Measurements from ENCODE around the gene OR1L4.

Gene OR1L4

GRCh38 chr9:122723690-122724089 lies at the start of gene OR1L4:
TSS of gene OR1L4 (plus strand) at chr9:122723990. CDS start at chr9:122723990, 0 bp downstream.
- no peak for DNase-seq

- DNase-seq: no peak
Observed at GRCh38 chr9:122684851-122685250, 38.9 kb upstream of the OR1L4 start.

- DNase-seq: no peak
Observed at GRCh38 chr9:122695696-122696095, 28.1 kb upstream of the OR1L4 start.

- no peak for DNase-seq
Observed at GRCh38 chr9:122718038-122718437, 5.8 kb upstream of the OR1L4 start.

GRCh38 chr9:122719218-122719617 lies 4.6 kb upstream of the OR1L4 start:
- no peak for DNase-seq

- no peak for DNase-seq
Observed at GRCh38 chr9:122742003-122742402, 18.2 kb downstream of the OR1L4 start, which contains the start of gene OR1L6. TSS of gene OR1L6 (plus strand) at chr9:122742303. CDS start at chr9:122749848, 7,545 bp downstream.

- DNase-seq: no peak
Observed at GRCh38 chr9:122754825-122755224, 31.0 kb downstream of the OR1L4 start.

GRCh38 chr9:122767817-122768216 lies 44.0 kb downstream of the OR1L4 start:
- DNase-seq: no peak
